Liver (tissue), 3 donors: ENCODE data around the gene LRRFIP1.

ENCODE experiments used
- EGR1 ChIP-seq, 2 donors: IDR thresholded peaks; 2 replicates each; pipeline ENCODE4 v1.6.1; 2016 to 2018; ENCODE audit warnings: antibody characterized with exemption in 2 of 2, low read depth in 2 of 2
- GABPA ChIP-seq, 2 donors: IDR thresholded peaks in 1 of 2; conservative IDR thresholded peaks in 1 of 2; 2 replicates each; pipeline ENCODE4 v1.6.1; 2016; ENCODE audit warnings: antibody characterized with exemption in 2 of 2, mild to moderate bottlenecking in 1 of 2, moderate library complexity in 1 of 2
- TAF1 ChIP-seq: conservative IDR thresholded peaks from 2 replicates; pipeline ENCODE4 v1.6.1; 2016; ENCODE audit warnings: antibody characterized with exemption, mild to moderate bottlenecking
- YY1 ChIP-seq: IDR thresholded peaks from 2 replicates; pipeline ENCODE4 v1.6.1; 2016; ENCODE audit warnings: antibody characterized with exemption, mild to moderate bottlenecking
- TF ChIP-seq, protein P1 (sequence below): fragments of 150-350 bp; IDR thresholded peaks from 2 replicates; pipeline ENCODE4 v1.5.1; 2017; ENCODE audit warnings: improper control_type of control experiment, low read depth, low read length; ENCODE audit not compliant: missing input control
- TF ChIP-seq, protein P2 (sequence below): IDR thresholded peaks from 2 replicates; pipeline ENCODE4 v1.6.1; 2016; ENCODE audit warnings: antibody characterized with exemption, mild to moderate bottlenecking
- TF ChIP-seq, protein P3 (sequence below): IDR thresholded peaks from 2 replicates; pipeline ENCODE4 v1.6.1; 2016; ENCODE audit warnings: antibody characterized with exemption
- TF ChIP-seq, protein P4 (sequence below): IDR thresholded peaks from 2 replicates; pipeline ENCODE4 v1.6.1; 2016; ENCODE audit warnings: antibody characterized with exemption
- TF ChIP-seq, protein P5 (sequence below): IDR thresholded peaks from 2 replicates; pipeline ENCODE4 v1.6.1; 2016; ENCODE audit warnings: antibody characterized with exemption
- donor health status: healthy.
- donor health status: healthy.

DNA sequence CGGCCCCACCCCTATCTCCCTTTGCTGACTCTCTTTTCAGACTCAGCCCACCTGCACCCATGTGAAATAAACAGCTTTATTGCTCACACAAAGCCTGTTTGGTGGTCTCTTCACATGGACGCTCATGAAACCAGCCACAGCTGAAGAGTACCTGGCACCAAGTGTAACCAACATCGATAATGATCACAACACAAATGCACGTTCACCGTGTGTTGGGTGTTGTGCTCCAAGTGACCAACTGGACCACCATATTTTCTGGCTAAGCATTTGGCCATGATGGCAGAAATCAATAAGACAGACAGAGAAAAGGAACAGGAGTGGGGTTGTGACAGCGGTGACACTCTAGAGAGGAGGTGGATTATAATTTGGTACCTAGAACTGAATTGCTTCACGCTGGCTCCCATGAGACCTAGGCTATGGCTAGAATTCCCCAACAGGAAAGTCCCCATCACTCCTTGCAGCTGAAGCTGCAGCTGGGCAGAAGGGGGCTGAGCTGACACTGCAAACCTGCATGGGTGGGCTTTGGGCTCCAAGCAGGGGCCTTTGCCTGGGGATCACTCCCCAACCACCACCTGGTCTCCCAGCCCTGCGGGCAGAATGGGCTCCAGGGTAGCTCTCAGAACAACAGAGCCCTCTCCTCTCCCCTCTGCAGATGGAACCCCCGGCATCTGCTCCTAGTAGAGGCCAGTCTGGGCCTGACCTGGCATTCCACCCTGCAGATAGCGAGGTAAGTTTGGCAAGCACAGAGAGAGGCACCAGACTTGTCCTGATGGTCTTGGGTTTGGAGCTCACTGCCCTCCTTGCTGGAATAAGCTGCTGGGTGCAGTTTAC, 14.6 kb upstream of the LRRFIP1 start:
- TF ChIP-seq YY1 (no peak), TAF1 (no peak), GABPA (IDR thresholded peaks at IDR 0.05 in 1 of 2, conservative IDR thresholded peaks at IDR 0.05 in 1 of 2) (no peak), EGR1 (IDR thresholded peaks at IDR 0.05; ENCODE audit: low read depth in 2 of 2) (no peak)
- TF ChIP-seq, protein P1, sequence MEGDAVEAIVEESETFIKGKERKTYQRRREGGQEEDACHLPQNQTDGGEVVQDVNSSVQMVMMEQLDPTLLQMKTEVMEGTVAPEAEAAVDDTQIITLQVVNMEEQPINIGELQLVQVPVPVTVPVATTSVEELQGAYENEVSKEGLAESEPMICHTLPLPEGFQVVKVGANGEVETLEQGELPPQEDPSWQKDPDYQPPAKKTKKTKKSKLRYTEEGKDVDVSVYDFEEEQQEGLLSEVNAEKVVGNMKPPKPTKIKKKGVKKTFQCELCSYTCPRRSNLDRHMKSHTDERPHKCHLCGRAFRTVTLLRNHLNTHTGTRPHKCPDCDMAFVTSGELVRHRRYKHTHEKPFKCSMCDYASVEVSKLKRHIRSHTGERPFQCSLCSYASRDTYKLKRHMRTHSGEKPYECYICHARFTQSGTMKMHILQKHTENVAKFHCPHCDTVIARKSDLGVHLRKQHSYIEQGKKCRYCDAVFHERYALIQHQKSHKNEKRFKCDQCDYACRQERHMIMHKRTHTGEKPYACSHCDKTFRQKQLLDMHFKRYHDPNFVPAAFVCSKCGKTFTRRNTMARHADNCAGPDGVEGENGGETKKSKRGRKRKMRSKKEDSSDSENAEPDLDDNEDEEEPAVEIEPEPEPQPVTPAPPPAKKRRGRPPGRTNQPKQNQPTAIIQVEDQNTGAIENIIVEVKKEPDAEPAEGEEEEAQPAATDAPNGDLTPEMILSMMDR, result no peak
- TF ChIP-seq, protein P2, sequence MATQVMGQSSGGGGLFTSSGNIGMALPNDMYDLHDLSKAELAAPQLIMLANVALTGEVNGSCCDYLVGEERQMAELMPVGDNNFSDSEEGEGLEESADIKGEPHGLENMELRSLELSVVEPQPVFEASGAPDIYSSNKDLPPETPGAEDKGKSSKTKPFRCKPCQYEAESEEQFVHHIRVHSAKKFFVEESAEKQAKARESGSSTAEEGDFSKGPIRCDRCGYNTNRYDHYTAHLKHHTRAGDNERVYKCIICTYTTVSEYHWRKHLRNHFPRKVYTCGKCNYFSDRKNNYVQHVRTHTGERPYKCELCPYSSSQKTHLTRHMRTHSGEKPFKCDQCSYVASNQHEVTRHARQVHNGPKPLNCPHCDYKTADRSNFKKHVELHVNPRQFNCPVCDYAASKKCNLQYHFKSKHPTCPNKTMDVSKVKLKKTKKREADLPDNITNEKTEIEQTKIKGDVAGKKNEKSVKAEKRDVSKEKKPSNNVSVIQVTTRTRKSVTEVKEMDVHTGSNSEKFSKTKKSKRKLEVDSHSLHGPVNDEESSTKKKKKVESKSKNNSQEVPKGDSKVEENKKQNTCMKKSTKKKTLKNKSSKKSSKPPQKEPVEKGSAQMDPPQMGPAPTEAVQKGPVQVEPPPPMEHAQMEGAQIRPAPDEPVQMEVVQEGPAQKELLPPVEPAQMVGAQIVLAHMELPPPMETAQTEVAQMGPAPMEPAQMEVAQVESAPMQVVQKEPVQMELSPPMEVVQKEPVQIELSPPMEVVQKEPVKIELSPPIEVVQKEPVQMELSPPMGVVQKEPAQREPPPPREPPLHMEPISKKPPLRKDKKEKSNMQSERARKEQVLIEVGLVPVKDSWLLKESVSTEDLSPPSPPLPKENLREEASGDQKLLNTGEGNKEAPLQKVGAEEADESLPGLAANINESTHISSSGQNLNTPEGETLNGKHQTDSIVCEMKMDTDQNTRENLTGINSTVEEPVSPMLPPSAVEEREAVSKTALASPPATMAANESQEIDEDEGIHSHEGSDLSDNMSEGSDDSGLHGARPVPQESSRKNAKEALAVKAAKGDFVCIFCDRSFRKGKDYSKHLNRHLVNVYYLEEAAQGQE, result no peak
- TF ChIP-seq, protein P3, sequence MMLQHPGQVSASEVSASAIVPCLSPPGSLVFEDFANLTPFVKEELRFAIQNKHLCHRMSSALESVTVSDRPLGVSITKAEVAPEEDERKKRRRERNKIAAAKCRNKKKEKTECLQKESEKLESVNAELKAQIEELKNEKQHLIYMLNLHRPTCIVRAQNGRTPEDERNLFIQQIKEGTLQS, result no peak
- TF ChIP-seq, protein P4, sequence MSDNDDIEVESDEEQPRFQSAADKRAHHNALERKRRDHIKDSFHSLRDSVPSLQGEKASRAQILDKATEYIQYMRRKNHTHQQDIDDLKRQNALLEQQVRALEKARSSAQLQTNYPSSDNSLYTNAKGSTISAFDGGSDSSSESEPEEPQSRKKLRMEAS, result no peak
- TF ChIP-seq, protein P5, sequence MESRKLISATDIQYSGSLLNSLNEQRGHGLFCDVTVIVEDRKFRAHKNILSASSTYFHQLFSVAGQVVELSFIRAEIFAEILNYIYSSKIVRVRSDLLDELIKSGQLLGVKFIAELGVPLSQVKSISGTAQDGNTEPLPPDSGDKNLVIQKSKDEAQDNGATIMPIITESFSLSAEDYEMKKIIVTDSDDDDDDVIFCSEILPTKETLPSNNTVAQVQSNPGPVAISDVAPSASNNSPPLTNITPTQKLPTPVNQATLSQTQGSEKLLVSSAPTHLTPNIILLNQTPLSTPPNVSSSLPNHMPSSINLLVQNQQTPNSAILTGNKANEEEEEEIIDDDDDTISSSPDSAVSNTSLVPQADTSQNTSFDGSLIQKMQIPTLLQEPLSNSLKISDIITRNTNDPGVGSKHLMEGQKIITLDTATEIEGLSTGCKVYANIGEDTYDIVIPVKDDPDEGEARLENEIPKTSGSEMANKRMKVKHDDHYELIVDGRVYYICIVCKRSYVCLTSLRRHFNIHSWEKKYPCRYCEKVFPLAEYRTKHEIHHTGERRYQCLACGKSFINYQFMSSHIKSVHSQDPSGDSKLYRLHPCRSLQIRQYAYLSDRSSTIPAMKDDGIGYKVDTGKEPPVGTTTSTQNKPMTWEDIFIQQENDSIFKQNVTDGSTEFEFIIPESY, result no peak
